ENCODE measurements around the gene SLCO3A1. TPM values are rescaled to one million over a fixed set of nuclear protein-coding genes. Genes with fewer than 3 reads are reported as not detected.

SLCO3A1 gene
- total RNA-seq, 1 donor from 2014 or later: 42.5 TPM

GRCh38 chr15:92098869-92099268 is 245.4 kb downstream of the SLCO3A1 start:
- ATAC-seq: peak; percentile 40 to 65
- Histone ChIP-seq H3K27ac (no peak overlapping the region), H3K9me3 (no peaks in the 10 kb centered on the region), H3K27me3 (ENCODE audit: low read depth) (no peaks in the 10 kb centered on the region), H3K4me3 (no peak overlapping the region), H3K36me3 (peaks cover 11% of the 10 kb centered on the region), H3K4me1 (peaks cover 20% of the 10 kb centered on the region)
- no peak for DNase-seq
- TF ChIP-seq, protein P1, sequence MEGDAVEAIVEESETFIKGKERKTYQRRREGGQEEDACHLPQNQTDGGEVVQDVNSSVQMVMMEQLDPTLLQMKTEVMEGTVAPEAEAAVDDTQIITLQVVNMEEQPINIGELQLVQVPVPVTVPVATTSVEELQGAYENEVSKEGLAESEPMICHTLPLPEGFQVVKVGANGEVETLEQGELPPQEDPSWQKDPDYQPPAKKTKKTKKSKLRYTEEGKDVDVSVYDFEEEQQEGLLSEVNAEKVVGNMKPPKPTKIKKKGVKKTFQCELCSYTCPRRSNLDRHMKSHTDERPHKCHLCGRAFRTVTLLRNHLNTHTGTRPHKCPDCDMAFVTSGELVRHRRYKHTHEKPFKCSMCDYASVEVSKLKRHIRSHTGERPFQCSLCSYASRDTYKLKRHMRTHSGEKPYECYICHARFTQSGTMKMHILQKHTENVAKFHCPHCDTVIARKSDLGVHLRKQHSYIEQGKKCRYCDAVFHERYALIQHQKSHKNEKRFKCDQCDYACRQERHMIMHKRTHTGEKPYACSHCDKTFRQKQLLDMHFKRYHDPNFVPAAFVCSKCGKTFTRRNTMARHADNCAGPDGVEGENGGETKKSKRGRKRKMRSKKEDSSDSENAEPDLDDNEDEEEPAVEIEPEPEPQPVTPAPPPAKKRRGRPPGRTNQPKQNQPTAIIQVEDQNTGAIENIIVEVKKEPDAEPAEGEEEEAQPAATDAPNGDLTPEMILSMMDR (IDR thresholded peaks at IDR 0.05): no peak
- intact Hi-C loops (cut with DNase I): no loop called here

DNA sequence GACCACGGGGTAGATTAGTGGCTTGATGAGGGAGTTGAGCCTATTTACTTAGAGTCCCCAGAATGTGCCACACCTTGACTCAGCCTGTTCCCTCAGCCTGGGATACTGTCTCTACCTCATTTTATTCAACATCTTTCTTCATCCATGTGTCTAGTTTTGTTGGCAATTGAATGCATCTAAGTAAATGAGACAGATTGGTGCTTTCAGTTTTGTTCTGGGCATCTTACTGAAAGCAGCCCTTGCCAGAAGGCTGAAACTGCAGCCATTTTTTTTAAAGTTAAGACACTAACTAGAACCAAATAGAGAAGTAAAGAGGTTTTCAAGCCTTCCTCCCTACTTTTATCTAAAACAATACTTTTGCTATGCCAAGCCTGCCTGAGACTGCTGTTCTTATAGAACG is 246.8 kb downstream of the SLCO3A1 start:
- H3K4me3 ChIP-seq: no peak overlapping the region
- H3K27ac ChIP-seq: no peak overlapping the region
- no peak for ATAC-seq
- DNase-seq: no peak
- peaks cover 20% of the 10 kb centered on the region for H3K36me3 ChIP-seq
- no peaks in the 10 kb centered on the region for H3K9me3 ChIP-seq
- H3K27me3 ChIP-seq (ENCODE audit: low read depth): no peaks in the 10 kb centered on the region
- intact Hi-C loops (cut with DNase I): no loop called here
- peaks cover 16% of the 10 kb centered on the region for H3K4me1 ChIP-seq
- TF ChIP-seq, protein P1 (IDR thresholded peaks at IDR 0.05): no peak

- H3K4me1 ChIP-seq: peaks cover 12% of the 10 kb centered on the region
- no peaks in the 10 kb centered on the region for H3K27me3 ChIP-seq (ENCODE audit: low read depth)
- ATAC-seq: no peak
- TF ChIP-seq, protein P1 (IDR thresholded peaks at IDR 0.05): no peak
- no peak for DNase-seq
- H3K36me3 ChIP-seq: peaks cover 18% of the 10 kb centered on the region
- intact Hi-C loops (cut with DNase I): no loop called here
- no peak overlapping the region for H3K4me3 ChIP-seq
- H3K27ac ChIP-seq: no peak overlapping the region
- H3K9me3 ChIP-seq: no peaks in the 10 kb centered on the region
These were observed 247.2 kb downstream of the SLCO3A1 start for GRCh38 chr15:92100751-92101150.

GRCh38 chr15:92101708-92102394 is 248.3 kb downstream of the SLCO3A1 start:
- Histone ChIP-seq H3K4me3 (no peak overlapping the region), H3K27me3 (ENCODE audit: low read depth) (no peaks in the 10 kb centered on the region), H3K4me1 (peaks cover 7% of the 10 kb centered on the region), H3K27ac (no peak overlapping the region), H3K36me3 (peaks cover 10% of the 10 kb centered on the region), H3K9me3 (no peaks in the 10 kb centered on the region)
- no peak for ATAC-seq
- TF ChIP-seq, protein P1 (IDR thresholded peaks at IDR 0.05): no peak
- DNase-seq: no peak
- intact Hi-C loops (cut with DNase I): no loop called here

DNA sequence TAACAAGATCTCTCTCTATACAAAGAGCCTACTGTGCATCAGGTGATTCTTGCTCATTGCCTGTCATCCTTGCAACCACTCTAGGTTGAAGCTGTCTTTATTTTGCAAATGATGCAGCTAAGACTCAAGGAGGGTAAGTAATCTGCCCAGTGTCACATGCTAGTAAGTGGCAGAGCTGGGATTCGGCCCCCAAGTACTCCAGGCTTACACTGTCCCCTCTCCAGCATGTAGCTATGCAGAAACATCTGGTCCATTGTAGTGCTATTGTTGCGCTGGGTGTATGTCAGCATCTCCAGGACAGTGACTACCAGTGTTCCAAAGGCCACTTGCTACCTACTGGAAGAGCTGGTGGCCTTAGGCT is 248.9 kb downstream of the SLCO3A1 start:
- Histone ChIP-seq H3K27ac (no peak overlapping the region), H3K27me3 (ENCODE audit: low read depth) (no peaks in the 10 kb centered on the region), H3K4me3 (no peak overlapping the region), H3K36me3 (peaks cover 13% of the 10 kb centered on the region), H3K4me1 (peaks cover 6% of the 10 kb centered on the region), H3K9me3 (no peaks in the 10 kb centered on the region)
- ATAC-seq: no peak
- DNase-seq: no peak
- TF ChIP-seq, protein P1 (IDR thresholded peaks at IDR 0.05): no peak
- intact Hi-C loops (cut with DNase I): no loop called here
